Activated naive CD8-positive, alpha-beta T cell treated with anti-CD3 and anti-CD28 coated beads, Interleukin-2, amount 10 ng/mL, durations not matched to agents 7 days and 5 days (primary cell): ENCODE results near the gene LGMN. TPM values are rescaled to one million over a fixed set of nuclear protein-coding genes. Genes with fewer than 3 reads are reported as not detected.

ENCODE experiments used
- ATAC-seq: fragments of 150-1000 bp; cut with Tn5 transposase; one replicate; pipeline ENCODE4 v1.10.0; 2021; ENCODE audit warnings: low read depth, moderate library complexity
- POLR2A ChIA-PET: fragments of 350-600 bp; sonication (Branson Sonifier 250); formaldehyde crosslinking; loops from one replicate; lab custom pipeline; 2021; ENCODE audit warnings: antibody characterized with exemption; lab: Charles Lee
- DNase-seq: peaks from one replicate; pipeline ENCODE4 v3.0.0; 2021
- H3K27ac Mint-ChIP-seq: one replicate; pipeline ENCODE4 v1.8.0; 2022; ENCODE audit warnings: mild to moderate bottlenecking, mixed read lengths
- H3K27me3 Mint-ChIP-seq: one replicate; pipeline ENCODE4 v1.8.0; 2022; ENCODE audit warnings: mild to moderate bottlenecking, moderate library complexity, mixed read lengths
- H3K36me3 Mint-ChIP-seq: one replicate; pipeline ENCODE4 v1.8.0; 2021; ENCODE audit warnings: mild to moderate bottlenecking, mixed read lengths
- H3K4me1 Mint-ChIP-seq: one replicate; pipeline ENCODE4 v1.8.0; 2021; ENCODE audit warnings: mixed read lengths
- H3K4me3 Mint-ChIP-seq: one replicate; pipeline ENCODE4 v1.8.0; 2022; ENCODE audit warnings: mild to moderate bottlenecking, moderate library complexity, mixed read lengths
- H3K9me3 Mint-ChIP-seq: one replicate; pipeline ENCODE4 v1.8.0; 2021; ENCODE audit warnings: mixed read lengths
- total RNA-seq, 2 experiments: library from RNA; stranded (reverse); gene quantifications; one replicate each; pipeline ENCODE4 v1.2.3, GENCODE V29; 2021

LGMN gene
- total RNA-seq, 2 experiments from 2014 or later, result 13.4 to 16.7 TPM

GRCh38 chr14:92654239-92654901 is 94.1 kb downstream of the LGMN start:
- POLR2A ChIA-PET, result interaction anchor here (0.8 to 5.3 kb wide), 5 partner anchors 20 to 141 kb away, joined by 3 to 43 read pairs (median 3); no protein-coding TSS in a partner anchor
- Mint-ChIP-seq H3K27ac (peak overlapping the region; percentile 99), H3K27me3 (no peaks in the 10 kb centered on the region), H3K4me1 (peaks cover 78% of the 10 kb centered on the region), H3K4me3 (peak overlapping the region; percentile 99), H3K9me3 (no peaks in the 10 kb centered on the region), H3K36me3 (peaks cover 54% of the 10 kb centered on the region)
- no peak for DNase-seq
- ATAC-seq, result no peak

Other genes starting within 250 kb of the LGMN start
- 10 to 100 TPM; 80.5 to 80.9 TPM for gene RIN3, start 234.8 kb downstream of the LGMN start, total RNA-seq
- 10 to 100 TPM; 20.8 to 22.1 TPM for gene GOLGA5, start 45.7 kb upstream of the LGMN start, total RNA-seq
- gene CHGA, start 174.5 kb upstream of the LGMN start, total RNA-seq, result not detected